Measurements from ENCODE around the gene CFAP20DC.

CFAP20DC gene

DNA sequence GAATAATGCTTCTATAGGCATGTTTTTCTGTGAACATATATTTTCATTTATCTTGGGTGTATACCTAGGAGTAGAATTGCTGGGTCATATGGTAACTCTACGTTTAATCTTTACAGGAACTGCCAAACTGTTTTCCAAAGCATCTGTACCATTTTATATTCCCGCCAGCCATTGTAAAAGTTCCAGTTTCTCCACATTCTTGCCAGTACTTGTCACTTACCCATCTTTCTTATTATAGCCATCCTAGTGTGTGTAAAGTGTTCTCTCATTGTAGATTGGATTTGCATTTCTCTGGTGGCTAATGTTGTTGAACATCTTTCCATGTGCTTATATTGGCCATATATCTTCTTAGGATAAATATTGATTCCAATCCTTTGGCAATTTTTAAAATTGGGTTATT, 31.2 kb upstream of the CFAP20DC start:
- H3K27ac ChIP-seq, result no peak overlapping the region
- TF ChIP-seq, protein P1, sequence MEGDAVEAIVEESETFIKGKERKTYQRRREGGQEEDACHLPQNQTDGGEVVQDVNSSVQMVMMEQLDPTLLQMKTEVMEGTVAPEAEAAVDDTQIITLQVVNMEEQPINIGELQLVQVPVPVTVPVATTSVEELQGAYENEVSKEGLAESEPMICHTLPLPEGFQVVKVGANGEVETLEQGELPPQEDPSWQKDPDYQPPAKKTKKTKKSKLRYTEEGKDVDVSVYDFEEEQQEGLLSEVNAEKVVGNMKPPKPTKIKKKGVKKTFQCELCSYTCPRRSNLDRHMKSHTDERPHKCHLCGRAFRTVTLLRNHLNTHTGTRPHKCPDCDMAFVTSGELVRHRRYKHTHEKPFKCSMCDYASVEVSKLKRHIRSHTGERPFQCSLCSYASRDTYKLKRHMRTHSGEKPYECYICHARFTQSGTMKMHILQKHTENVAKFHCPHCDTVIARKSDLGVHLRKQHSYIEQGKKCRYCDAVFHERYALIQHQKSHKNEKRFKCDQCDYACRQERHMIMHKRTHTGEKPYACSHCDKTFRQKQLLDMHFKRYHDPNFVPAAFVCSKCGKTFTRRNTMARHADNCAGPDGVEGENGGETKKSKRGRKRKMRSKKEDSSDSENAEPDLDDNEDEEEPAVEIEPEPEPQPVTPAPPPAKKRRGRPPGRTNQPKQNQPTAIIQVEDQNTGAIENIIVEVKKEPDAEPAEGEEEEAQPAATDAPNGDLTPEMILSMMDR (conservative IDR thresholded peaks at IDR 0.05), result no peak

DNA sequence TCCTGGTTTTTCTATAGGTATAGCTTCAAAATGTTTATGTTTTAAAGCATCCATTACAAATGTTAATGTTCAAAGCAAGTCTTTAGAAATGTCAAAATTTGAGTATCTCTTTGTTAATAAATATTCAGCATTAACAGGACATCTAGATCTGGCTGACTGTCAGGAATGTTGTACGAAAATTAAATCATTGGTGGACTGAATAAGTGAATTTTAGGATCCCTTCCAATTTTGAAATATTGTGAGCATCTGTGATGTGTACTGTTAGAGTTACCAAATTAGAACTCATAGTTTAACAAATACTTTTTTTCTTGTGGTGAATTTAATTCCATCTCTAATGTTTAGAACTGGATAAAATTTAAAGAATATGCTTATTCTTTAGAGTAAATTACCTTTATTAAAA, 30.1 kb upstream of the CFAP20DC start:
- TF ChIP-seq, protein P1 (conservative IDR thresholded peaks at IDR 0.05), result no peak
- no peak overlapping the region for H3K27ac ChIP-seq

DNA sequence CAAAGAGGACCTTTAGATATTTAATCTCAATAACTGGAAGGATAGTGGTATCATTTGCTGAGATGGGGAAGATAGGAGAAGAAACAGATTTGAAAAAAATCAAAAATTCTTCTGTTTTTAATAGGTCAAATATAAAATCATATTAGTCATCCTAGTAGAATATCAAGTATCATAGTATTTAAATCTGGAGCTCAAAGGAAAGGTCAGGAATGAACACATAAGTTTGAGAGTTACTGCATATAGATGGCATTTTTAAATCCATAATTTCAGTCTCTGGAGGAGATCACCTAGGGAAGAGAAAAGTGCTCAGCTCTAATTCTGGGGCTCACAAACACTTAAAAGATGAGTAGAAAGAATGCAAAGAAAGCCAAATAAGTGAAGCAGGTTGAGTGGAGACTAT, 24.9 kb upstream of the CFAP20DC start:
- TF ChIP-seq, protein P1 (conservative IDR thresholded peaks at IDR 0.05), result no peak
- H3K27ac ChIP-seq, result no peak overlapping the region

DNA sequence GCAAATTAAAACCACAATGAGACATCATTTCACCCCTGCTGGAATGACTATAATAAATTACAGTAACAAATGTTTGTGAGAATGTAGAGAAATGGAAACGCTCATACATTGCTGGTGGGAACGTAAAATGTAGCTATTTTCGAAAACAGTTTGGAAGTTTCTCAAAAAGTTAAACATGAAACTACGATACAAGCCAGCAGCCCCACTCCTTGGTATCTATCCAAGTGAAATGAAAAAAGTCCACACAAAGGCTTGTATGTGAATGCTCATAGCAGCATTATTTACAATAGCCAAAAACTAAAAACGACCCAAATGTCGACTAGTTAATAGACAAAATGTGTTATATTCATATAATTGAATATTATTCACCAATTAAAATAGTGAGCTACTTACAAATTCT, 22.9 kb upstream of the CFAP20DC start:
- no peak overlapping the region for H3K27ac ChIP-seq
- TF ChIP-seq, protein P1 (conservative IDR thresholded peaks at IDR 0.05), result no peak

DNA sequence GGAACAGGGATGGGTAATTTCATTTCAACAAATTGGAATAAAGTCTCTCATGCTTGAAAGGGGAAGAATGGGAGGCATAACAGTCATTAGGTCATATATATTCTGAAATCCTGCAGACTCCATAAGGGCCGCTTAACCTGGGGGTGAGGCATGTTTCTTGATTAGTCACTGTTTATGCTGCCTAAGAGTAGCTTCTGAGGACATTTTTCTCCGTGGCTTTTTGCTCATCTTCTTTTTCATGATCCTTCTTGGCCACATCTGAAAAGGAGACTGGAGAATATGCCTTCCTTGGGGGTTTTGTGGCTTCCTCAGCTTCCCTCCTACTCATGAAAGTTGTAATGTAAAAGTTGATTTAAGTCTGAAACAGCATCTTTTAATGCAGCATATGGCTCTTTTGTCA, 20.0 kb upstream of the CFAP20DC start:
- TF ChIP-seq, protein P1 (conservative IDR thresholded peaks at IDR 0.05), result no peak
- H3K27ac ChIP-seq, result no peak overlapping the region

DNA sequence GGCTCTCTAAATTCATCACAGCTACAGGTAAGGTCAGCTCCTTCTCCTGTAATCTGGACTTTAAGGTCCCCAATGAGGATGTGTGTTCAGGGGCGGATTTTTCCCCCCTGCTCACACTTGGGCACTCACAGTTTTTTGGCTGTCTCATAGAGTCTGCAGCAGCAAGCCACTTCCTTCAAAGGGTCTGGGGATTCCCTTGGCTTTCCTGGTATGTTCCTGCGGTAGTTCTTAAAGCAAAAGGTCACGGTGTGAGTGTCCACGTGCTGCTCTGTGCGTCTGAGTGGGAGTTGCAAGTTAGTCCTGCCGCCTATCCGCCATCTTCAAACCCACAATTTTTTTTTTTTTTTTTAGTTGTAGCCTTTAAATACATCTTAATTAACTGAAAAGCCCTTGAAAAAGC, 15.4 kb upstream of the CFAP20DC start:
- TF ChIP-seq, protein P1 (conservative IDR thresholded peaks at IDR 0.05), result no peak
- H3K27ac ChIP-seq, result no peak overlapping the region

DNA sequence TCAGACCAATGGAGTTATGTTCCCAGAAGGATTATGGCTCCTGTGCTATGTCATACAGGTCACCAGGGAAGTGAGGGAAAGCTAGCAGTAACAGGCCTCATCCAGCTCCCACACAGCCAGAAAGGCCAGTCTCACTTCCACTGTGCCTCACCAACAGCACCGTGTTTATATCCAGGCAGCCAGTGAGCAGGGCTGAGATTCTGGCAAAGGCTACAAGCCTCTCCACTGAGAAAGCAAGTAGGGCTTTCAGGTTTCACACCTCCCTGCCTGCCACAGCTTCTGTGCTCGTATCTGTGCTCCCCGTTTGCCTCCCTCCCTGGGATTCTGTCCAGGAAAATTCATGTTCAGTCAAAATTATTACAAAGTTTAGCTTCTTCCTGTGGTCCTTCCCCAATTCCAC, 14.9 kb upstream of the CFAP20DC start:
- no peak overlapping the region for H3K27ac ChIP-seq
- TF ChIP-seq, protein P1 (conservative IDR thresholded peaks at IDR 0.05), result no peak

DNA sequence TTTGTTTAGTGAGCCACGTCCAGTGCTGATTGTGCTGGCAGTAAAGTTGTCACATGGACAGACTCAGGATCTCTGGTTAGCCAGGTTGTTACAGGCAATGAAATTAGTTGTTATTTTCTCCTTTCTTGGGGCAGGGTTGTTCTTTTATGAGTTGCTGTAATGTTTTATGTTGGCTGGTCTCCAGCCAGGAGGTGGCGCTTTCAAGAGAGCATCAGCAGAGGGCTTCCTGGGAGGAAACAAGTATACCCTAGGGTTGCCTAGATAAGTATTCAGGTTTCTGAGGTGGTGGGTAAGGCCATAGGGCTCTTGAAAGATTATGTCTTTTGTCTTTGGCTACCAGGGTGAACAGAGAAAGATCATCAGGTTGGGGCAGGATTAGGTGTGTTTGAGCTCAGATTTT, 14.5 kb upstream of the CFAP20DC start:
- H3K27ac ChIP-seq, result no peak overlapping the region
- TF ChIP-seq, protein P1 (conservative IDR thresholded peaks at IDR 0.05), result no peak

Measured in VCaP (cell line).